GDM1 (cell line): Measurements from ENCODE around the gene LILRA6.
"Not testable (repeated sequence)": the region's sequence is repeated elsewhere in the genome, so short reads cannot be mapped to it uniquely, and the experiment has no call there.

Source experiments
- DNase-seq: peaks from one replicate; lab custom pipeline; 2025; lab: John Stamatoyannopoulos, UW

LILRA6 gene

DNA sequence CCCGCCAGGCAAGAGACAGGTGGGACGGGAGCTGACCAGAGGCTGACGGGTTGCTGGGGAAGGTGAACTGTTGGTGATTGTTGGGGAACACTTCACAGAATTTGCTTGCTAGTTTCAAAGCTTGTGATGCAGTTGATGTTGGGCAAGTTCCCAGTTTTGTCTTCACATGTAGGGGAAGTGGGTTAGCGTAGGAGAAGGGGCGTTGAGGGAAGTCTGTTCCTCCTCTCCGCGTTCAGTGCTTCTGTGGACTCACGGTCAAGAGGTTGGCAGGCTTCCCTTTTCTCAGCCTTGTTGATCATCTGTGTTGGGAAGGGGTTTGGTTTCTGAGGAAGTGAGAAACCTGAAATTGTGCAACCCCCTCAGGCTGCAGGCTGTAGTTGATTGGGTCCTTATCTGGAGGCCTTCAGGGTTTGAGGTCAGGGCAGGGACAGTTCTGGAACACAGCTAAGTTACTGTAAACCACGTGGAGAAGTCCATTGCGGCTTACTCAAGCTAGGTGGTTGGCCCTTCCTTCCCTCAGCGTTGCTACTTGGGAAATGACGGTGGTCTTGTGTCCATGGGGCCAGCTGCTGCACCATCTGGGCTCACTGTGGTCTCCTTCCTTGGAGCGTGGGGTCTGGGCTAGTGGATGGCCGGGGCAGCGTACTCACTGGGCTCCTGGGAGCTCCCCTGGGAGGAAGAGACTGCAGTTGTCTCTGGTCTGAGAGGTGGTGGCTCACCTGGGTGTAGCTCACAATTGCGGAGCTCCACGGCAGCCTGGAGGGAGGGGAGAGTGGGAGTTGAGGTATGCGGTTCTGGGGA lies 34.4 kb downstream of the LILRA6 start:
- DNase-seq = peak; percentile 97

DNA sequence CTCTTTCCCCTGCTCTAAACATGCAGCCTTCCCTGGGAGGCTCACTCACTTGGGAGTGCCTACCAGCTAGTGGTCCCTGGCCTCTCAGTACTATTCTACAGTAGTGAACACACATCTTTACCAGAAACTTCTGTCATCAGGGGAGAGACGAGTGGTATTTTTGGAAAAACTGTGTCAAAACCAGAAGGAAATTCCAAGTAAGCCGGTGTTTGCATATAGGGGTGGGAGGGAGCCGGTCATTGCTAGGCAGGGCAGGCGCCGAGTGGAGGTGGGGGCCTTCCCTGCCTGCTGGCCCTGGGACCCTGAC lies 35.0 kb downstream of the LILRA6 start:
- no peak for DNase-seq

GRCh38 chr19:54207193-54207592 lies 35.4 kb downstream of the LILRA6 start:
- DNase-seq = not testable (repeated sequence)

DNA sequence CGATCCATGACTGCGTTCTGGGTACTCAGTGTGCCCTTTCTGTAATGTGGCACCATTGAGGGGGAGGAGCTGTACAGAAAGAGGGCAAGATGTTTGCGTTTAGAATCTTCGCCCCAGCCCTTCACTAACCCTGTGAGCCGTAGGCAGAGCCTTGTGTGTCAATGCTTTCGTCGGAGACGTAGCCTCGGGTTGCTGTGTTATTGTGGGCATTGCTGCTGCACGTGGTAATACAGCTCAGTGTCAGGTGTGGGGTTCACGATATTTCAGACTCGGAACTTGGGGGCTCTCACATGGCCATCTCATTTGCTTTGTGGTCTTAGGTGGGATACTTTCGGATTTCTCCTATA lies 35.8 kb downstream of the LILRA6 start:
- DNase-seq = no peak

GRCh38 chr19:54206030-54206830 lies 36.4 kb downstream of the LILRA6 start:
- no peak for DNase-seq

GRCh38 chr19:54204767-54205468 lies 37.7 kb downstream of the LILRA6 start:
- DNase-seq = no peak

GRCh38 chr19:54203151-54203611 lies 39.4 kb downstream of the LILRA6 start:
- DNase-seq = no peak

DNA sequence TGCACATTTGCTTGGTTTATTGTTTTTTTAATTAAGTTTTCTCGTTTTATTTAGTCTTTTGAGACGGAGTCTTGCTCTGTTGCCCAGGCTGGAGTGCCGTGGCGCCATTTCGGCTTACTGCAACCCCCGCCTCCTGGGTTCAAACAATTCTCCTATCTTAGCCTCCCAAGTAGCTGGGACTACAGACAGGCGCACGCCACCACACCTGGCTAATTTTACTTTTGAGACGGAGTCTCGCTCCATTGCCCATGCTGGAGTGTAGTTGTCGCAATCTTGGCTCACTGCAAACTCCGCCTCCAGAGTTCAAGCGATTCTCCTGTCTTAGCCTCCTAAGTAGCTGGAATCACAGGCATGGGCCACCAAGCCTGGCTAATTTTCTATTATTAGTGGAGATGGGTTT lies 40.6 kb downstream of the LILRA6 start:
- DNase-seq = no peak

- no peak for DNase-seq
These were observed 41.4 kb downstream of the LILRA6 start for GRCh38 chr19:54201172-54201701.

GRCh38 chr19:54199401-54199800 lies 43.2 kb downstream of the LILRA6 start:
- no peak for DNase-seq

GRCh38 chr19:54197121-54197520 lies 45.5 kb downstream of the LILRA6 start:
- DNase-seq = no peak

DNA sequence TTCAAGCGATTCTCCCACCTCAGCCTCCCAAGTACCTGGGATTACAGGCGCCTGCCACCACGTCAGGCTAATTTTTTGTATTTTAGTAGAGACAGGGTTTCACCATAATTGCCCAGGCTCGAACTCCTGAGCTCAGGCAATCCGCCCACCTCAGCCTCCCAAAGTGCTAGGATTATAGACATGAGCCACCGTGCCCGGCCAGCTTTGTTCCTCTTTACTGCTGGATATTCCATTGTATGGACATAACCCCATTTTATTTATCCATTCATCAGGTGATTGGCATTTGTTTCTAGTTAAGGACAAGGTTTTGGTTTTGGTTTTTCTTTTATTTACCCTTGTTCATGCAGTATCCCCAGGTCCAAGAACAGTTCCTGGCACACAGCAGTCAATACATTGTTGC lies 46.1 kb downstream of the LILRA6 start:
- no peak for DNase-seq

DNA sequence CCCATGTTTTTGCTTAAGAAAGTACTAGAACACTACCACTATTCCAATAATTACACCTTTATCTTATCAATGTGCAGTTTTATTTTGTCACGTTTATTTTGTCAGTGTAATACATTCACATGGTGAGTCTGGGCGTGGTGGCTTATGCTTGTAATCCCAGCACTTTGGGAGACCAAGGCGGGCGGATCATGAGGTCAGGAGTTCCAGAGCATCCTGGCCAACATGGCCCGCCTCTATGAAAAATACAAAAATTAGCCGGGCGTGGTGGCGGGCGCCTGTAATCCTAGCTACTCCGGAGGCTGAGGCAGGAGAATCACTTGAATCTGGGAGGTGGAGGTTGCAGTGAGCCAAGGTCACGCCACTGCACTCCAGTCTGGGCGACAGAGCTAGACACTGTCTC lies 48.1 kb downstream of the LILRA6 start:
- DNase-seq = not testable (repeated sequence)

DNA sequence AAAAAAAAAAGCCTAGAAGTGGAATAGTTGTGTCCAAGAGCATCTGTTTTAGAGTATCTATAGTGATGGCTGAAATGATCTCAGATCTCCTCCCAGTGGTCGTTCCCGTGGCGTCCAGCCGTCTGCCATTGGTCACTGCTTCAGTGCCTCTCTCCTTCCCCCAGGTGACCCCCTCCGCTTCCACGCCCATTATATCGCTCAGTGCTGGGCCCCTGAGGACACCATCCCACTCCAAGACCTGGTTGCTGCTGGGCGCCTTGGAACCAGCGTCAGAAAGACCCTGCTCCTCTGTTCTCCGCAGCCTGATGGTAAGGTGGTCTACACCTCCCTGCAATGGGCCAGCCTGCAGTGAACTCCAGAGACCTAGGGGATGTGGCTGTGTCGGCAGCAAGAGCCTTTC lies 49.6 kb downstream of the LILRA6 start:
- DNase-seq = no peak

DNA sequence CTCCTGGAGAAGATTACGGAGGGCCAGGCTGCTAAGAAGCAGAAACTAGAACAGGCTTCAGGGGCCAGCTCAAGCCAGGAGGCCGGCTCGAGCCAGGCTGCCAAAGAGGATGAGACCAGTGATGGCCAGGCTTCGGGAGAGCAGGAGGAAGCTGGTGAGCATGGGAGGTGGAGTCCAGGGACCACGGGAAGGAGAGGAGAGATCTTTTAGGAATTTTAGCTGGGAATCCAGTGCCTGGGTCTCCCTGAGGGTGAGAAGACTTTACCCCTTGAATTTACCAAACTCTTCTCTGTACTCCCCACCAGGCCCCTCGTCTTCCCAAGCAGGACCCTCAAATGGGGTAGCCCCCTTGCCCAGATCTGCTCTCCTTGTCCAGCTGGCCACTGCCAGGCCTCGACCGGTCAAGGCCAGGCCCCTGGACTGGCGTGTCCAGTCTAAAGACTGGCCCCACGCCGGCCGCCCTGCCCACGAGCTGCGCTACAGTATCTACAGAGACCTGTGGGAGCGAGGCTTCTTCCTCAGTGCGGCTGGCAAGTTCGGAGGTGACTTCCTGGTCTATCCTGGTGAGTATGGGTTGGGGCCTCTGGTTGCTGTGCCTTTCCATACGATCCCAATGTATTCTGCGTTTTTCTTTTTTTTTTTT lies 50.7 kb downstream of the LILRA6 start:
- no peak for DNase-seq

- DNase-seq = peak; percentile 88
These were observed 51.4 kb downstream of the LILRA6 start, which contains the start of gene TSEN34 for GRCh38 chr19:54191011-54191810. Gene TSEN34 (plus strand): TSS chr19:54191308. CDS start chr19:54191365, 57 bp downstream.

DNA sequence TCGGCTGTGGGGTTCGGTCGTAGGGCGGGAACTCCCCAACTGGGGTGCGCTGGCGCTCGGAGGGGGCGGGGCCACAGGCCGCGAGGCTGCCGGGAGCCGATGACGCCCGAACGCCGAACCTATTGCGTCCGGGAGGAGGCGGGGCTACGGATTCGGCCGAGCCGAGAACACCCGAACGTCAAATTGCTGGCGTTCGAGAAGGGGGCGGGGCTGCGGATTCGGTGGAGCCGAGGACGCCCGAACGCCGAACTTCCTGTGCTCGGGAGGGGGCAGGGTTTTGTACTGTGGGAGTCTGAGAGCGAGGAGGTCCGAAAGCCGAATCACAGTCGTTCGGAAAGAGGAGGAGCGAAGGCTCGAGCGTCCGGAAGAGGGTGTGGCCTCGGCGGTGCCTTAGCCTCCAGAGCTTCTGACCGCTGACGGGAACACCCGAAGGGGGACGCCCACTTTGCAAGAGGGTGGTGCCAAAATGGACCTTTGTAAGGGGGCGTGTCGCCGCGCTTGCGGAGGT lies 52.0 kb downstream of the LILRA6 start:
- peak; percentile 99 for DNase-seq

- DNase-seq = peak; percentile 100
These were observed 52.7 kb downstream of the LILRA6 start for GRCh38 chr19:54189735-54190502.

GRCh38 chr19:54189145-54189734 lies 53.4 kb downstream of the LILRA6 start, which contains the start of gene MBOAT7:
Gene MBOAT7 (minus strand): TSS chr19:54189580. CDS start chr19:54188508, 1,072 bp downstream.
- no peak for DNase-seq
